HG03066 (cell line): ENCODE data around the gene TLL1.

Experiments used
- ATAC-seq: cut with Tn5 transposase; IDR thresholded peaks from one replicate; pipeline ENCODE4 v1.9.1; 2021; ENCODE audit warnings: low read depth; ENCODE audit not compliant: unreplicated experiment

TLL1 gene

GRCh38 chr4:165872461-165873297 is at the start of gene TLL1:
Gene TLL1, plus strand, starts transcription at chr4:165873237. Its CDS starts 668 bp downstream, at chr4:165873905.
- no peak for ATAC-seq

GRCh38 chr4:165826166-165826565 is 46.9 kb upstream of the TLL1 start:
- ATAC-seq = no peak

GRCh38 chr4:165827018-165827417 is 46.0 kb upstream of the TLL1 start:
- ATAC-seq = no peak

GRCh38 chr4:165828928-165829327 is 44.1 kb upstream of the TLL1 start:
- no peak for ATAC-seq

- ATAC-seq = no peak
Observed at GRCh38 chr4:165834116-165834515, 38.9 kb upstream of the TLL1 start.

GRCh38 chr4:165838575-165838974 is 34.5 kb upstream of the TLL1 start:
- no peak for ATAC-seq

- ATAC-seq = no peak
Observed at GRCh38 chr4:165839615-165840333, 33.3 kb upstream of the TLL1 start.

- ATAC-seq = no peak
Observed at GRCh38 chr4:165842684-165843083, 30.4 kb upstream of the TLL1 start.

GRCh38 chr4:165844161-165844560 is 28.9 kb upstream of the TLL1 start:
- no peak for ATAC-seq

- ATAC-seq = no peak
Observed at GRCh38 chr4:165851256-165851655, 21.8 kb upstream of the TLL1 start.

GRCh38 chr4:165855191-165855590 is 17.8 kb upstream of the TLL1 start:
- ATAC-seq = no peak

GRCh38 chr4:165861363-165861762 is 11.7 kb upstream of the TLL1 start:
- ATAC-seq = no peak

GRCh38 chr4:165864271-165864670 is 8.8 kb upstream of the TLL1 start:
- ATAC-seq = no peak

GRCh38 chr4:165866019-165866650 is 6.9 kb upstream of the TLL1 start:
- ATAC-seq = no peak

- ATAC-seq = no peak
Observed at GRCh38 chr4:165867961-165868360, 5.1 kb upstream of the TLL1 start.

GRCh38 chr4:165873298-165874071 is 448 bp downstream of the TLL1 start:
- ATAC-seq = no peak

- ATAC-seq = no peak
Observed at GRCh38 chr4:165874072-165874790, 1.2 kb downstream of the TLL1 start.

- ATAC-seq = no peak
Observed at GRCh38 chr4:165874791-165875371, 1.8 kb downstream of the TLL1 start.

GRCh38 chr4:165875446-165875845 is 2.4 kb downstream of the TLL1 start:
- ATAC-seq = no peak

- no peak for ATAC-seq
Observed at GRCh38 chr4:165877286-165877685, 4.2 kb downstream of the TLL1 start.
